ENCODE measurements around the gene MCOLN1. TPM values are rescaled to one million over a fixed set of nuclear protein-coding genes. Genes with fewer than 3 reads are reported as not detected.

The MCOLN1 gene
- total and polyA plus RNA-seq, 2 of the 4 experiments (the other 2 are of a cell fraction), result 3.4 to 19.6 TPM

DNA sequence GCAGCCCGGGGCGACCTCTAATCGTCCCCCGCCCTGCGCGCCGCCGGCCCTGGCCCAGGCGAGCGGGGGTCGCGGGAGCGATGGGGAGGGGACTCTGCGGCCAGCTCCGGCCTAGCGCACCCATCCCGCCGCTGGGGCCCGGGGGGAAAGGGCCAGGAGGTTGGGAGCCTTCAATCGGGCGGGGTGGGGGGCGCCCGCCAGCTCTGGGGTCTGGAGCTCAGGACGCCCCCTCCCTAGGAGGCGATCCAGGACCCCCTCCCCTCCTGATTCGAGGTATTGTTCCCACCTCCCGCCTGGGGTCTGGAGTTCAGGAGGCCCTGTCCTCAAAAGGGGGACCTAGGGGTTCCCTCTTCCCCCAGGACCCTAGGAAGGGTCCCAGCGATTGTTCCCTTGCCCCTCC is 6.1 kb upstream of the MCOLN1 start:
- Histone ChIP-seq H4K91ac (ENCODE audit: insufficient read depth, low read depth, low read length) (peak overlapping the region; percentile 78), H3K14ac (replicated peaks; ENCODE audit: low read depth, low read length) (peak overlapping the region; percentile 93), H3K4me2 (ENCODE audit: low read depth, low read length) (peak overlapping the region; percentile 90), H4K20me1 (ENCODE audit: insufficient read depth, low read length) (no peaks in the 10 kb centered on the region), H4K5ac (ENCODE audit: low read depth, low read length) (peak overlapping the region; percentile 23), H3K27me3 (ENCODE audit: control insufficient read depth, insufficient read depth, low read length) (no peaks in the 10 kb centered on the region), H3K4me3 (ENCODE audit: insufficient read depth, low read depth, low read length) (peak overlapping the region; percentile 77), H3K79me1 (ENCODE audit: low read depth in 1 of 2, low read length in 2 of 2) (peaks cover 12 to 24% of the 10 kb centered on the region in 2 experiments), H2BK120ac (ENCODE audit: low read depth, low read length) (peak overlapping the region; percentile 52; the same call in 1 of the 2 replicates), H2BK5ac (ENCODE audit: low read depth, low read length, poor library complexity, severe bottlenecking) (peak overlapping the region; percentile 51), H3K4me1 (ENCODE audit: control insufficient read depth, insufficient read depth, low read length) (peaks cover 15% of the 10 kb centered on the region), H4K8ac (ENCODE audit: low read depth in 2 of 2, low read length in 2 of 2) (peak overlapping the region; percentile 75 to 81; a peak in 3 of 4 replicates), H3K23ac (ENCODE audit: low read depth, low read length) (peak overlapping the region; percentile 89), H3K18ac (ENCODE audit: low read depth, low read length) (peak overlapping the region; percentile 18; the same call in 1 of the 2 replicates), H2BK15ac (ENCODE audit: low read depth, low read length) (no peak overlapping the region; the same call in 2 of the 3 replicates), H3K4ac (ENCODE audit: low read depth, low read length) (peak overlapping the region; percentile 78), H3K27ac (ENCODE audit: insufficient read depth, low read length) (peak overlapping the region; percentile 80), H3K9ac (ENCODE audit: low read depth, low read length) (peak overlapping the region; percentile 94), H3K56ac (ENCODE audit: extremely low read depth, insufficient read depth, low read length) (0 out of 2 replicates have a peak overlapping the region, but pooled peaks have one; percentile 59), H3K9me3 (ENCODE audit: control insufficient read depth, insufficient read depth, low read length) (no peaks in the 10 kb centered on the region), H2AK5ac (ENCODE audit: low read depth, low read length) (peak overlapping the region; percentile 52; the same call in 1 of the 2 replicates), H2AK9ac (replicated peaks; ENCODE audit: low read depth, low read length, poor library complexity) (peak overlapping the region; percentile 88), H2AFZ (replicated peaks; ENCODE audit: low read length, poor library complexity) (peak overlapping the region; percentile 83), H3K9me1 (ENCODE audit: insufficient read depth, low read length) (peaks cover 7% of the 10 kb centered on the region; the same call in 1 of the 2 replicates), H2BK20ac (ENCODE audit: low read depth, low read length) (no peak overlapping the region), H3K36me3 (ENCODE audit: control insufficient read depth, insufficient read depth, low read length) (peaks cover 14% of the 10 kb centered on the region; the same call in 1 of the 2 replicates)
- dilution Hi-C loops (cut with HindIII; ENCODE audit: low sequenced_read_pairs, unreplicated experiment) (no loop called here), in situ Hi-C loops (cut with MboI; ENCODE audit: low sequenced_read_pairs) (no loop called here), intact Hi-C loops (cut with micrococcal nuclease) (loop anchor here (5.0 kb wide), 1 partner anchor 119 kb away; no protein-coding TSS in a partner anchor)
- no TSS peak for BruUV-seq (replicated peaks)
- no peak for TF ChIP-seq NFE2L2 (IDR thresholded peaks at IDR 0.05; ENCODE audit: low read depth, low read length)
- TF ChIP-seq CEBPB (IDR thresholded peaks at IDR 0.05; ENCODE audit: low read depth, low read length), result no peak
- no peak for TF ChIP-seq MAFK (IDR thresholded peaks at IDR 0.05; ENCODE audit: low read depth, low read length)
- TF ChIP-seq RFX5 (IDR thresholded peaks at IDR 0.05; ENCODE audit: low read depth, low read length), result no peak
- no peak for TF ChIP-seq RAD21 (IDR thresholded peaks at IDR 0.05; ENCODE audit: low read length)
- no peak for TF ChIP-seq RCOR1 (IDR thresholded peaks at IDR 0.05; ENCODE audit: insufficient replicate concordance, low read length)
- TF ChIP-seq MXI1 (IDR thresholded peaks at IDR 0.05; ENCODE audit: borderline replicate concordance, low read depth, low read length), result no peak
- TF ChIP-seq, protein P1, sequence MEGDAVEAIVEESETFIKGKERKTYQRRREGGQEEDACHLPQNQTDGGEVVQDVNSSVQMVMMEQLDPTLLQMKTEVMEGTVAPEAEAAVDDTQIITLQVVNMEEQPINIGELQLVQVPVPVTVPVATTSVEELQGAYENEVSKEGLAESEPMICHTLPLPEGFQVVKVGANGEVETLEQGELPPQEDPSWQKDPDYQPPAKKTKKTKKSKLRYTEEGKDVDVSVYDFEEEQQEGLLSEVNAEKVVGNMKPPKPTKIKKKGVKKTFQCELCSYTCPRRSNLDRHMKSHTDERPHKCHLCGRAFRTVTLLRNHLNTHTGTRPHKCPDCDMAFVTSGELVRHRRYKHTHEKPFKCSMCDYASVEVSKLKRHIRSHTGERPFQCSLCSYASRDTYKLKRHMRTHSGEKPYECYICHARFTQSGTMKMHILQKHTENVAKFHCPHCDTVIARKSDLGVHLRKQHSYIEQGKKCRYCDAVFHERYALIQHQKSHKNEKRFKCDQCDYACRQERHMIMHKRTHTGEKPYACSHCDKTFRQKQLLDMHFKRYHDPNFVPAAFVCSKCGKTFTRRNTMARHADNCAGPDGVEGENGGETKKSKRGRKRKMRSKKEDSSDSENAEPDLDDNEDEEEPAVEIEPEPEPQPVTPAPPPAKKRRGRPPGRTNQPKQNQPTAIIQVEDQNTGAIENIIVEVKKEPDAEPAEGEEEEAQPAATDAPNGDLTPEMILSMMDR (conservative IDR thresholded peaks at IDR 0.05; ENCODE audit: low read depth, low read length), result no peak
- TF ChIP-seq, protein P2, sequence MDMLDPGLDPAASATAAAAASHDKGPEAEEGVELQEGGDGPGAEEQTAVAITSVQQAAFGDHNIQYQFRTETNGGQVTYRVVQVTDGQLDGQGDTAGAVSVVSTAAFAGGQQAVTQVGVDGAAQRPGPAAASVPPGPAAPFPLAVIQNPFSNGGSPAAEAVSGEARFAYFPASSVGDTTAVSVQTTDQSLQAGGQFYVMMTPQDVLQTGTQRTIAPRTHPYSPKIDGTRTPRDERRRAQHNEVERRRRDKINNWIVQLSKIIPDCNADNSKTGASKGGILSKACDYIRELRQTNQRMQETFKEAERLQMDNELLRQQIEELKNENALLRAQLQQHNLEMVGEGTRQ (IDR thresholded peaks at IDR 0.05; ENCODE audit: low read depth, low read length), result no peak
- TF ChIP-seq, protein P3, sequence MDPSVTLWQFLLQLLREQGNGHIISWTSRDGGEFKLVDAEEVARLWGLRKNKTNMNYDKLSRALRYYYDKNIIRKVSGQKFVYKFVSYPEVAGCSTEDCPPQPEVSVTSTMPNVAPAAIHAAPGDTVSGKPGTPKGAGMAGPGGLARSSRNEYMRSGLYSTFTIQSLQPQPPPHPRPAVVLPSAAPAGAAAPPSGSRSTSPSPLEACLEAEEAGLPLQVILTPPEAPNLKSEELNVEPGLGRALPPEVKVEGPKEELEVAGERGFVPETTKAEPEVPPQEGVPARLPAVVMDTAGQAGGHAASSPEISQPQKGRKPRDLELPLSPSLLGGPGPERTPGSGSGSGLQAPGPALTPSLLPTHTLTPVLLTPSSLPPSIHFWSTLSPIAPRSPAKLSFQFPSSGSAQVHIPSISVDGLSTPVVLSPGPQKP (IDR thresholded peaks at IDR 0.05; ENCODE audit: borderline replicate concordance, low read depth, low read length), result no peak
- TF ChIP-seq SMC3 (IDR thresholded peaks at IDR 0.05; ENCODE audit: low read depth, low read length), result no peak
- TF ChIP-seq CHD1 (IDR thresholded peaks at IDR 0.05; ENCODE audit: low read depth, low read length), result no peak
- TF ChIP-seq BHLHE40 (IDR thresholded peaks at IDR 0.05; ENCODE audit: low read depth, low read length), result no peak
- no peak for TF ChIP-seq FOS (IDR thresholded peaks at IDR 0.05; ENCODE audit: low read depth, low read length)
- TF ChIP-seq POLR2A (IDR thresholded peaks at IDR 0.05; ENCODE audit: low read depth, low read length), result no peak
- no peak for TF ChIP-seq MAZ (IDR thresholded peaks at IDR 0.05; ENCODE audit: borderline replicate concordance, low read depth, low read length)
- no CpG with 5 or more reads among the region's 28 CpGs for WGBS, 2 experiments (ENCODE audit: extremely low coverage in 2 of 2, insufficient read length in 1 of 2)
- ChIA-PET CTCF (interaction anchor here (0.7 kb wide), 1 partner anchor 19 kb away, joined by 3 read pairs; a partner anchor contains a TSS), POLR2A (ENCODE audit: unreplicated experiment) (interaction anchor here (0.6 kb wide), 1 partner anchor 22 kb away, joined by 3 read pairs; no protein-coding TSS in a partner anchor)
- peak; percentile 12 for ATAC-seq (ENCODE audit: low read depth)
- DNase-seq, result no peak

All from IMR-90 (cell line).